ENCODE data around the gene TMEM59L. TPM values are rescaled to one million over a fixed set of nuclear protein-coding genes. Genes with fewer than 3 reads are reported as not detected.

Gene TMEM59L
- total RNA-seq, 6 donors from 2014 or later, result 0.30 to 2.8 (median 1.0) TPM; not detected in 2

- Histone ChIP-seq H3K4me1 (peaks cover 18 to 38% (median 25%) of the 10 kb centered on the region in 4 donors), H3K4me3 (peak overlapping the region in 1 of 4 donors; percentile 4), H3K36me3 (no peaks in the 10 kb centered on the region), H3K27me3 (peaks cover 0 to 47% (median 33%) of the 10 kb centered on the region in 4 donors), H3K27ac (no peak overlapping the region), H3K9me3 (no peaks in the 10 kb centered on the region)
- TF ChIP-seq, protein P1, sequence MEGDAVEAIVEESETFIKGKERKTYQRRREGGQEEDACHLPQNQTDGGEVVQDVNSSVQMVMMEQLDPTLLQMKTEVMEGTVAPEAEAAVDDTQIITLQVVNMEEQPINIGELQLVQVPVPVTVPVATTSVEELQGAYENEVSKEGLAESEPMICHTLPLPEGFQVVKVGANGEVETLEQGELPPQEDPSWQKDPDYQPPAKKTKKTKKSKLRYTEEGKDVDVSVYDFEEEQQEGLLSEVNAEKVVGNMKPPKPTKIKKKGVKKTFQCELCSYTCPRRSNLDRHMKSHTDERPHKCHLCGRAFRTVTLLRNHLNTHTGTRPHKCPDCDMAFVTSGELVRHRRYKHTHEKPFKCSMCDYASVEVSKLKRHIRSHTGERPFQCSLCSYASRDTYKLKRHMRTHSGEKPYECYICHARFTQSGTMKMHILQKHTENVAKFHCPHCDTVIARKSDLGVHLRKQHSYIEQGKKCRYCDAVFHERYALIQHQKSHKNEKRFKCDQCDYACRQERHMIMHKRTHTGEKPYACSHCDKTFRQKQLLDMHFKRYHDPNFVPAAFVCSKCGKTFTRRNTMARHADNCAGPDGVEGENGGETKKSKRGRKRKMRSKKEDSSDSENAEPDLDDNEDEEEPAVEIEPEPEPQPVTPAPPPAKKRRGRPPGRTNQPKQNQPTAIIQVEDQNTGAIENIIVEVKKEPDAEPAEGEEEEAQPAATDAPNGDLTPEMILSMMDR (IDR thresholded peaks at IDR 0.05), result no peak
- TF ChIP-seq POLR2A (IDR thresholded peaks at IDR 0.05) (no peak), EP300 (IDR thresholded peaks at IDR 0.05) (no peak), POLR2AphosphoS5 (IDR thresholded peaks at IDR 0.05) (no peak)
- DNase-seq, result peak in 1 of 2 donors; percentile 70
- ATAC-seq (ENCODE audit: low FRiP score in 2 of 2), result no peak
- WGBS, 2 donors, result 25 to 38% methylated on average over 13 to 14 of the region's 26 CpGs
Observed at GRCh38 chr19:18603958-18604819, 8.5 kb upstream of the TMEM59L start.

GRCh38 chr19:18604820-18605159, 7.9 kb upstream of the TMEM59L start:
- ATAC-seq (ENCODE audit: low FRiP score in 2 of 2) (no peak), DNase-seq (no peak)
- H3K27ac ChIP-seq, result no peak overlapping the region
- TF ChIP-seq, protein P1 (IDR thresholded peaks at IDR 0.05), result no peak
- no peak for TF ChIP-seq POLR2A (IDR thresholded peaks at IDR 0.05)
- no peak for TF ChIP-seq POLR2AphosphoS5 (IDR thresholded peaks at IDR 0.05)
- TF ChIP-seq EP300 (IDR thresholded peaks at IDR 0.05), result no peak
- H3K36me3 ChIP-seq, result no peaks in the 10 kb centered on the region
- H3K4me1 ChIP-seq, result peaks cover 18 to 43% (median 26%) of the 10 kb centered on the region in 4 donors
- H3K9me3 ChIP-seq, result no peaks in the 10 kb centered on the region
- H3K27me3 ChIP-seq, result peaks cover 0 to 53% (median 33%) of the 10 kb centered on the region in 4 donors
- H3K4me3 ChIP-seq, result no peak overlapping the region
- 23 to 31% methylated on average over 10 of the region's 10 CpGs for WGBS, 2 donors

DNA sequence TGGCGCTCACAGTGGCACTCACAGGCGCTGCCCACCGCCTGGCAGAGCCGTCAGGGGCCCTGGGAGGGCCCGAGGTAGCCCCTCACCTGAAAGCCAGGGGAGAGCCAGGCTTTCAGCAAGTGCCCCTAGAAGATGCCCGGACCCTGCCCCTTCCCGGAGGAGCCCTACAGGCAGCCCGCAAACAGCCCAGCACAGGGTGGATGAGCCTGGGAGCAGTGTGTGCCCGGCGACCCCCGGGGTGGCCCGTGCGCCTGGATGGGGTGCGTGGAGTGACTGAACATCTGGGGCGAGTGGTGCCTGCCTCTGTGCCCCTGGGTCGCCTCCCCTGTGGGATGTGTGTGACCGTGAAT, 7.5 kb upstream of the TMEM59L start:
- H3K27ac ChIP-seq, result no peak overlapping the region
- peaks cover 19 to 47% (median 28%) of the 10 kb centered on the region in 4 donors for H3K4me1 ChIP-seq
- H3K27me3 ChIP-seq, result peaks cover 0 to 57% (median 34%) of the 10 kb centered on the region in 4 donors
- ATAC-seq (ENCODE audit: low FRiP score in 2 of 2), result no peak
- peak in 1 of 2 donors; percentile 80 for DNase-seq
- H3K36me3 ChIP-seq, result no peaks in the 10 kb centered on the region
- 18% methylated on average over 6 of the region's 17 CpGs; no CpG with 5 or more reads in 1 of the 2 donors for WGBS, 2 donors
- H3K9me3 ChIP-seq, result no peaks in the 10 kb centered on the region
- TF ChIP-seq EP300 (IDR thresholded peaks at IDR 0.05) (no peak), POLR2A (IDR thresholded peaks at IDR 0.05) (no peak), POLR2AphosphoS5 (IDR thresholded peaks at IDR 0.05) (no peak)
- TF ChIP-seq, protein P1 (IDR thresholded peaks at IDR 0.05), result no peak
- H3K4me3 ChIP-seq, result peak overlapping the region in 3 of 4 donors; percentile 28 to 38 (median 31)

DNA sequence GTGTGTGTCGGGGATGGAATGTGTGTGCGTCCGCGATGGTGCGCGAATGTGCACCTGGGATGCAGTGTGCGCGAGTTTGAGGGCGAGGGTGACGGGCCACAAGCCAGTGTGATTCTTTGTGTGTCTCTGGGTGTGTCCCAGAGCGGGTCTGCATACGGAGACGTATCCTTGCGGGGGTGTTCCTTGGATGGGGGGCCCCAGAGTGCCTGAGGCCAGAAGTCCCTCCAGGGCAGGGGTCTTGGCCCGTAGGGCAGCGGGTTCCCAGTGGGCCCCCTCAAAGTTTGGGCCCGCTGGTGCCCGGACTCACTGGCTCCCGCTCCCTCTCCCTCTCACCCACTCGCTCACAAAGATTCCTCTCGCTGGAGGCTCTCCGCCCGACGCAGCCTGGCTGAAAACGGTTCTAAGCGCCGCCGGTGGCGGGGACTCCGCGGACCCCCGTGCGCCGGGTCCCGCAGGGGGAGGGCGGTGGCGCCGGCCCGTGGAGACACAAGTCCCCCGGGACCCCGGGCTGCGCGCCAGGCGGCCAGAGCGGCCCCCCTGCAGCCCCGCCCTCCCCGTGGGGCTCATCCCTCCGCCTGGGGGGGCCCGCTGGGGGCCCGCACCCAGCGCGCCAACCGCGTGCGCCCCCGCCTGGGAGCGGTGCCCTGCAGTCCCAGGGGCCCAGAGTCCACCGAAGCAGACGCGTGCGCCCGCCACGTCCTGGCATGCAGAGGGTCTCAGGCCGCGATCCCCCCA, 7.0 kb upstream of the TMEM59L start:
- H3K27me3 ChIP-seq, result peaks cover 0 to 62% (median 37%) of the 10 kb centered on the region in 4 donors
- no peaks in the 10 kb centered on the region for H3K36me3 ChIP-seq
- ATAC-seq (ENCODE audit: low FRiP score in 2 of 2), result no peak
- no peak overlapping the region for H3K27ac ChIP-seq
- 0 to 12% methylated on average over 1 to 21 of the region's 65 CpGs for WGBS, 2 donors
- peak in 1 of 2 donors; percentile 83 for DNase-seq
- H3K4me3 ChIP-seq, result peak overlapping the region in 3 of 4 donors; percentile 28 to 38 (median 31)
- peaks cover 25 to 52% (median 32%) of the 10 kb centered on the region in 4 donors for H3K4me1 ChIP-seq
- H3K9me3 ChIP-seq, result no peaks in the 10 kb centered on the region
- TF ChIP-seq, protein P1 (IDR thresholded peaks at IDR 0.05), result no peak
